ENCODE data around the gene OTUB2. TPM values are rescaled to one million over a fixed set of nuclear protein-coding genes. Genes with fewer than 3 reads are reported as not detected.

The OTUB2 gene
- total RNA-seq, 2 experiments from 2014 or later = 0.28 to 0.84 TPM

GRCh38 chr14:94038921-94039629 is 12.9 kb downstream of the OTUB2 start:
- DNase-seq (ENCODE audit: low spot score) = no peak
- intact Hi-C loops (cut with micrococcal nuclease; ENCODE audit: unreplicated experiment) = no loop called here
- H3K4me2 ChIP-seq (ENCODE audit: low read length) = no peak overlapping the region

GRCh38 chr14:94040247-94040646 is 14.1 kb downstream of the OTUB2 start:
- no peak overlapping the region for H2AFZ ChIP-seq (ENCODE audit: low read length)
- no peak overlapping the region for H3K4me2 ChIP-seq (ENCODE audit: low read length)
- ChIA-PET CTCF (ENCODE audit: unreplicated experiment) (no interaction called here), POLR2A (no interaction called here)
- no peaks in the 10 kb centered on the region for H3K4me1 ChIP-seq (ENCODE audit: insufficient read depth, low read length, poor library complexity, severe bottlenecking)
- no peaks in the 10 kb centered on the region; the same call in 1 of the 2 replicates for H3K36me3 ChIP-seq (ENCODE audit: insufficient read depth, low read length)
- H3K9me3 ChIP-seq (ENCODE audit: low read length) = no peaks in the 10 kb centered on the region
- no peak for DNase-seq (ENCODE audit: low spot score)
- no peak overlapping the region for H3K4me3 ChIP-seq (ENCODE audit: low read depth, low read length, poor library complexity, severe bottlenecking)
- no peaks in the 10 kb centered on the region for H3K9me2 ChIP-seq (ENCODE audit: insufficient read depth, low read length)
- no peaks in the 10 kb centered on the region for H3K79me2 ChIP-seq (ENCODE audit: insufficient read depth, low read depth, low read length)
- H4K20me1 ChIP-seq (ENCODE audit: insufficient read depth, low read length) = no peaks in the 10 kb centered on the region
- TF ChIP-seq EZH2phosphoT487 (IDR thresholded peaks at IDR 0.05; ENCODE audit: borderline replicate concordance, low read depth, low read length) = no peak
- TF ChIP-seq CTCF (conservative IDR thresholded peaks at IDR 0.05; ENCODE audit: low read length) = no peak
- no TSS peak for BruUV-seq (replicated peaks)
- H3K27ac ChIP-seq (ENCODE audit: low read depth, low read length, poor library complexity, severe bottlenecking) = no peak overlapping the region
- intact Hi-C loops (cut with micrococcal nuclease; ENCODE audit: unreplicated experiment) = no loop called here

More at GRCh38 chr14:94038921-94039629, 12.9 kb downstream of the OTUB2 start:
- ChIA-PET POLR2A (interaction anchor here (0.6 to 0.8 kb wide), 2 partner anchors 52 to 89 kb away, joined by 3 read pairs; no protein-coding TSS in a partner anchor), CTCF (ENCODE audit: unreplicated experiment) (interaction anchor here (0.5 to 1.2 kb wide), 2 partner anchors 93 to 103 kb away, joined by 3 read pairs; no protein-coding TSS in a partner anchor)
- Histone ChIP-seq H3K9me3 (ENCODE audit: low read length) (no peaks in the 10 kb centered on the region), H3K9me2 (ENCODE audit: insufficient read depth, low read length) (no peaks in the 10 kb centered on the region), H4K20me1 (ENCODE audit: insufficient read depth, low read length) (no peaks in the 10 kb centered on the region), H2AFZ (ENCODE audit: low read length) (no peak overlapping the region), H3K27ac (ENCODE audit: low read depth, low read length, poor library complexity, severe bottlenecking) (no peak overlapping the region), H3K79me2 (ENCODE audit: insufficient read depth, low read depth, low read length) (no peaks in the 10 kb centered on the region), H3K4me3 (ENCODE audit: low read depth, low read length, poor library complexity, severe bottlenecking) (no peak overlapping the region), H3K4me1 (ENCODE audit: insufficient read depth, low read length, poor library complexity, severe bottlenecking) (no peaks in the 10 kb centered on the region), H3K36me3 (ENCODE audit: insufficient read depth, low read length) (no peaks in the 10 kb centered on the region)
- no TSS peak for BruUV-seq (replicated peaks)
- TF ChIP-seq CTCF (conservative IDR thresholded peaks at IDR 0.05; ENCODE audit: low read length) (no peak), EZH2phosphoT487 (IDR thresholded peaks at IDR 0.05; ENCODE audit: borderline replicate concordance, low read depth, low read length) (no peak)

DNA sequence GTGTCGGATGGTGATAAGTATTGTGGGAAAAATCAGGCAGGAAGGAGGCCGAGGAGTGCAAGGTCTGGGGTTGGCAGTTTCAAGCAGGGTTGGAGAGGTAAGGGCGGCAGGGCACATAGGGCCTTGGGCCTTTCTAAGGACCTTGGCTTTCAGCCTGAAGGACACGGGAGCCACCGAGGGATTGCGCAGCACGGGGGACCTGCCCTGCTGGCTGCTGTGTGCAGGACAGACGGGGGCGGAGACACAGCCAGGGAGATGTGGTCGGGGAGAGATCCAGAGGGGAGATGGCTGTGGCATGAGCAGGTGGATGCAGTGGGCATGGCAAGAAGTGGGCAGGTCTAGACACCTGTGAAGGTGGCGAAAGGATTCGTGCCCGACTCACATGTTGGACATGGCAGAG is 14.7 kb downstream of the OTUB2 start:
- H3K4me1 ChIP-seq (ENCODE audit: insufficient read depth, low read length, poor library complexity, severe bottlenecking) = no peaks in the 10 kb centered on the region
- intact Hi-C loops (cut with micrococcal nuclease; ENCODE audit: unreplicated experiment) = no loop called here
- no peaks in the 10 kb centered on the region; the same call in 1 of the 2 replicates for H3K36me3 ChIP-seq (ENCODE audit: insufficient read depth, low read length)
- no TSS peak for BruUV-seq (replicated peaks)
- CTCF ChIA-PET (ENCODE audit: unreplicated experiment) = no interaction called here
- H3K4me2 ChIP-seq (ENCODE audit: low read length) = no peak overlapping the region
- H3K27ac ChIP-seq (ENCODE audit: low read depth, low read length, poor library complexity, severe bottlenecking) = no peak overlapping the region
- POLR2A ChIA-PET = no interaction called here
- no peak for TF ChIP-seq CTCF (conservative IDR thresholded peaks at IDR 0.05; ENCODE audit: low read length)
- no peak for TF ChIP-seq EZH2phosphoT487 (IDR thresholded peaks at IDR 0.05; ENCODE audit: borderline replicate concordance, low read depth, low read length)
- no peak overlapping the region for H2AFZ ChIP-seq (ENCODE audit: low read length)
- no peaks in the 10 kb centered on the region for H3K9me3 ChIP-seq (ENCODE audit: low read length)
- H3K9me2 ChIP-seq (ENCODE audit: insufficient read depth, low read length) = no peaks in the 10 kb centered on the region
- no peak for DNase-seq (ENCODE audit: low spot score)
- no peaks in the 10 kb centered on the region for H3K79me2 ChIP-seq (ENCODE audit: insufficient read depth, low read depth, low read length)
- H3K4me3 ChIP-seq (ENCODE audit: low read depth, low read length, poor library complexity, severe bottlenecking) = no peak overlapping the region
- no peaks in the 10 kb centered on the region for H4K20me1 ChIP-seq (ENCODE audit: insufficient read depth, low read length)
